IMR-90 (cell line): ENCODE results near the gene SPATA2L. TPM values are rescaled to one million over a fixed set of nuclear protein-coding genes. Genes with fewer than 3 reads are reported as not detected.

Experiments used
- ATAC-seq: fragments of 200-7000 bp; cut with Tn5 transposase; 2 replicates; pipeline ENCODE4 v1.9.1; 2020; ENCODE audit warnings: low read depth, mild to moderate bottlenecking, moderate library complexity
- Bru-seq: library from RNA; stranded (reverse); fragments of 400-500 nt; gene quantifications from one replicate; lab custom pipeline; 2021; lab: Mats Ljungman, UMichigan
- BruChase-seq, 2 experiments: library from RNA; stranded (reverse); fragments of 400-500 nt; gene quantifications; one replicate each; lab custom pipeline; 2021; lab: Mats Ljungman, UMichigan
- BruUV-seq: library from RNA; stranded (reverse); fragments of 400-500 nt; replicated peaks from 2 replicates; lab custom pipeline; 2021; lab: Mats Ljungman, UMichigan
- CTCF ChIA-PET: fragments of 300-600 bp; formaldehyde crosslinking; extraction: SDS; loops from one replicate; lab custom pipeline; 2021; ENCODE audit warnings: antibody characterized with exemption; lab: Yijun Ruan, JAX
- POLR2A ChIA-PET: fragments of 300-600 bp; sonication (Branson Sonifier 250); formaldehyde crosslinking; loops from one replicate; lab custom pipeline; 2022; ENCODE audit warnings: antibody characterized with exemption; ENCODE audit not compliant: unreplicated experiment; lab: Charles Lee
- DNase-seq: peaks from one replicate; pipeline ENCODE4 v3.0.0; 2013
- H2AFZ ChIP-seq: replicated peaks from 2 replicates; pipeline ENCODE3; 2013; ENCODE audit warnings: low read length, mild to moderate bottlenecking; ENCODE audit not compliant: poor library complexity
- H2AK5ac ChIP-seq: 2 replicates; pipeline ENCODE4 v1.6.1; 2013; ENCODE audit warnings: low read depth, low read length, inconsistent platforms
- H2AK9ac ChIP-seq: replicated peaks from 2 replicates; pipeline ENCODE3; 2013; ENCODE audit warnings: mild to moderate bottlenecking, low read depth, low read length, moderate library complexity; ENCODE audit not compliant: poor library complexity
- H2BK120ac ChIP-seq: 2 replicates; pipeline ENCODE4 v1.6.1; 2013; ENCODE audit warnings: low read depth, low read length, inconsistent platforms
- H2BK15ac ChIP-seq: 3 replicates; pipeline ENCODE4 v1.6.1; 2013; ENCODE audit warnings: low read depth, low read length, inconsistent platforms
- H2BK20ac ChIP-seq: 2 replicates; pipeline ENCODE4 v1.6.1; 2013; ENCODE audit warnings: low read depth, mild to moderate bottlenecking, inconsistent platforms, low read length, moderate library complexity
- H2BK5ac ChIP-seq: 2 replicates; pipeline ENCODE4 v1.6.1; 2013; ENCODE audit warnings: mild to moderate bottlenecking, low read depth, low read length, inconsistent platforms; ENCODE audit not compliant: poor library complexity, severe bottlenecking
- H3K14ac ChIP-seq: replicated peaks from 2 replicates; pipeline ENCODE4 v1.6.1; 2013; ENCODE audit warnings: low read depth, low read length, inconsistent platforms
- H3K18ac ChIP-seq: 2 replicates; pipeline ENCODE4 v1.6.1; 2013; ENCODE audit warnings: low read depth, low read length, control low read depth
- H3K23ac ChIP-seq: 2 replicates; pipeline ENCODE4 v1.6.1; 2013; ENCODE audit warnings: low read depth, low read length, inconsistent platforms
- H3K27ac ChIP-seq: 2 replicates; pipeline ENCODE4 v1.5.1; 2013; ENCODE audit warnings: mild to moderate bottlenecking, control low read depth, low read length; ENCODE audit not compliant: insufficient read depth
- H3K27me3 ChIP-seq: 2 replicates; pipeline ENCODE4 v1.6.1; 2013; ENCODE audit warnings: low read length; ENCODE audit not compliant: control insufficient read depth, insufficient read depth
- H3K36me3 ChIP-seq: 2 replicates; pipeline ENCODE4 v1.6.1; 2013; ENCODE audit warnings: low read length, mixed read lengths; ENCODE audit not compliant: control insufficient read depth, insufficient read depth
- H3K4ac ChIP-seq: 2 replicates; pipeline ENCODE4 v1.6.1; 2013; ENCODE audit warnings: low read depth, low read length, inconsistent platforms
- H3K4me1 ChIP-seq: 2 replicates; pipeline ENCODE4 v1.6.1; 2013; ENCODE audit warnings: low read length, mixed read lengths; ENCODE audit not compliant: control insufficient read depth, insufficient read depth
- H3K4me2 ChIP-seq: 2 replicates; pipeline ENCODE4 v1.6.1; 2013; ENCODE audit warnings: low read depth, mild to moderate bottlenecking, control low read depth, low read length, moderate library complexity
- H3K4me3 ChIP-seq: 2 replicates; pipeline ENCODE4 v1.5.1; 2013; ENCODE audit warnings: low read depth, mild to moderate bottlenecking, control low read depth, low read length, moderate library complexity; ENCODE audit not compliant: insufficient read depth
- H3K56ac ChIP-seq: 2 replicates; pipeline ENCODE4 v1.6.1; 2013; ENCODE audit warnings: low read length, inconsistent platforms; ENCODE audit not compliant: insufficient read depth; ENCODE audit errors: extremely low read depth
- H3K79me1 ChIP-seq, 2 experiments: 2 replicates each; pipeline ENCODE4 v1.6.1; 2013; ENCODE audit warnings: low read length in 2 of 2, inconsistent platforms in 1 of 2, low read depth in 1 of 2
- H3K9ac ChIP-seq: 2 replicates; pipeline ENCODE4 v1.6.1; 2013; ENCODE audit warnings: low read depth, low read length, control low read depth
- H3K9me1 ChIP-seq: 2 replicates; pipeline ENCODE4 v1.6.1; 2013; ENCODE audit warnings: low read length, inconsistent platforms; ENCODE audit not compliant: insufficient read depth
- H3K9me3 ChIP-seq: 2 replicates; pipeline ENCODE4 v1.6.1; 2013; ENCODE audit warnings: low read length; ENCODE audit not compliant: control insufficient read depth, insufficient read depth
- H4K20me1 ChIP-seq: 2 replicates; pipeline ENCODE4 v1.6.1; 2013; ENCODE audit warnings: low read length, inconsistent platforms; ENCODE audit not compliant: insufficient read depth
- H4K5ac ChIP-seq: 2 replicates; pipeline ENCODE4 v1.6.1; 2013; ENCODE audit warnings: mild to moderate bottlenecking, low read depth, low read length, control low read depth
- H4K8ac ChIP-seq, 2 experiments: 2 replicates each; pipeline ENCODE4 v1.6.1; 2013; ENCODE audit warnings: low read depth in 2 of 2, low read length in 2 of 2, control low read depth in 1 of 2, inconsistent platforms in 1 of 2
- H4K91ac ChIP-seq: 2 replicates; pipeline ENCODE4 v1.6.1; 2013; ENCODE audit warnings: low read depth, low read length, inconsistent platforms; ENCODE audit not compliant: insufficient read depth
- CHD1 ChIP-seq: IDR thresholded peaks from 2 replicates; pipeline ENCODE4 v1.6.1; 2012; ENCODE audit warnings: low read depth, low read length, improper control_type of control experiment
- MAZ ChIP-seq: IDR thresholded peaks from 2 replicates; pipeline ENCODE4 v1.6.1; 2012; ENCODE audit warnings: low read depth, mild to moderate bottlenecking, low read length, improper control_type of control experiment, moderate library complexity, borderline replicate concordance
- MXI1 ChIP-seq: IDR thresholded peaks from 2 replicates; pipeline ENCODE4 v1.6.1; 2012; ENCODE audit warnings: low read depth, mild to moderate bottlenecking, low read length, moderate library complexity, borderline replicate concordance
- POLR2A ChIP-seq: IDR thresholded peaks from 2 replicates; pipeline ENCODE4 v1.6.1; 2012; ENCODE audit warnings: mild to moderate bottlenecking, low read depth, low read length
- RFX5 ChIP-seq: IDR thresholded peaks from 2 replicates; pipeline ENCODE4 v1.8.0; 2012; ENCODE audit warnings: low read depth, mild to moderate bottlenecking, low read length, moderate library complexity
- SMC3 ChIP-seq: fragments of 150-350 bp; IDR thresholded peaks from 2 replicates; pipeline ENCODE4 v1.6.1; 2016; ENCODE audit warnings: low read depth, mild to moderate bottlenecking, antibody characterized with exemption, low read length, moderate library complexity
- WGBS, 2 experiments: methylation state at CpG; one replicate each; pipeline versions ENCODE4 v1.1.5 to v1.1.7; 2013; ENCODE audit warnings: missing lambda C conversion rate in 2 of 2; ENCODE audit not compliant: insufficient read length in 1 of 2; ENCODE audit errors: extremely low coverage in 2 of 2; 5-methylcytosine and 5-hydroxymethylcytosine counted together
- dilution Hi-C: fragments of 300-500 bp; cut with HindIII; formaldehyde crosslinking; loops from one replicate; pipeline ENCODE4 v1.14.3; 2018; ENCODE audit warnings: low sequenced_read_pairs; ENCODE audit not compliant: unreplicated experiment
- in situ Hi-C: fragments of 300-500 bp; cut with MboI; formaldehyde crosslinking; loops from 3 replicates; pipeline ENCODE4 v1.14.3; 2019; ENCODE audit warnings: low sequenced_read_pairs, inconsistent platforms, mixed read lengths
- intact Hi-C: fragments of 100-400 bp; cut with micrococcal nuclease; formaldehyde crosslinking; loops from 2 replicates; pipeline ENCODE4 v1.10.0; 2022
- long read RNA-seq: library from polyadenylated mRNA; unstranded; transcript quantifications from one replicate; pipeline ENCODE4 v2.0.0, GENCODE V29; 2021; ENCODE audit not compliant: unreplicated experiment
- polyA plus RNA-seq, 3 experiments: library from polyadenylated mRNA; depleted of rRNA; stranded (reverse); fragments of >200 nt; gene quantifications; 2 replicates each; pipeline ENCODE4 v1.2.3, GENCODE V29; 2012; ENCODE audit warnings: low replicate concordance in 1 of 3
- total RNA-seq: library from RNA; depleted of rRNA; stranded (reverse); fragments of >200 nt; gene quantifications from 2 replicates; pipeline ENCODE4 v1.2.3, GENCODE V29; 2012; rRNA removed
- TF ChIP-seq, protein P1 (sequence below): conservative IDR thresholded peaks from 2 replicates; pipeline ENCODE4 v1.5.1; 2012; ENCODE audit warnings: mild to moderate bottlenecking, low read depth, low read length, improper control_type of control experiment

Gene SPATA2L, protein sequence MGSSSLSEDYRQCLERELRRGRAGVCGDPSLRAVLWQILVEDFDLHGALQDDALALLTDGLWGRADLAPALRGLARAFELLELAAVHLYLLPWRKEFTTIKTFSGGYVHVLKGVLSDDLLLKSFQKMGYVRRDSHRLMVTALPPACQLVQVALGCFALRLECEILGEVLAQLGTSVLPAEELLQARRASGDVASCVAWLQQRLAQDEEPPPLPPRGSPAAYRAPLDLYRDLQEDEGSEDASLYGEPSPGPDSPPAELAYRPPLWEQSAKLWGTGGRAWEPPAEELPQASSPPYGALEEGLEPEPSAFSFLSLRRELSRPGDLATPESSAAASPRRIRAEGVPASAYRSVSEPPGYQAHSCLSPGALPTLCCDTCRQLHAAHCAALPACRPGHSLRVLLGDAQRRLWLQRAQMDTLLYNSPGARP
- total RNA-seq (4.8 and 5.0 TPM in 2 replicates), polyA plus RNA-seq (2012; rRNA removed) (6.9 and 8.8 TPM in 2 replicates), Bru-seq, nascent RNA (percentile 42 among the genes with signal in this experiment), BruChase-seq, experiment 1, labeled RNA remaining after a 6-hour chase (percentile 46 among the genes with signal in this experiment), BruChase-seq, experiment 2, labeled RNA remaining after a 2-hour chase (percentile 46 among the genes with signal in this experiment)
- 11.7 and 14.7 TPM in 2 replicates for polyA plus RNA-seq (2012; cell fraction: cytosol; rRNA removed)
- polyA plus RNA-seq (2012; cell fraction: nucleus; rRNA removed; ENCODE audit: low replicate concordance): 5.4 and 20.5 TPM in 2 replicates
- long read RNA-seq, transcript SPATA2L-201 (3 exons, 2,335 nt): major isoform, 9 of 20 reads
- long read RNA-seq, partial matches to known transcripts: 1 of 20 reads
- long read RNA-seq, other reads (novel, unspliced or antisense): 8 of 20 reads

DNA sequence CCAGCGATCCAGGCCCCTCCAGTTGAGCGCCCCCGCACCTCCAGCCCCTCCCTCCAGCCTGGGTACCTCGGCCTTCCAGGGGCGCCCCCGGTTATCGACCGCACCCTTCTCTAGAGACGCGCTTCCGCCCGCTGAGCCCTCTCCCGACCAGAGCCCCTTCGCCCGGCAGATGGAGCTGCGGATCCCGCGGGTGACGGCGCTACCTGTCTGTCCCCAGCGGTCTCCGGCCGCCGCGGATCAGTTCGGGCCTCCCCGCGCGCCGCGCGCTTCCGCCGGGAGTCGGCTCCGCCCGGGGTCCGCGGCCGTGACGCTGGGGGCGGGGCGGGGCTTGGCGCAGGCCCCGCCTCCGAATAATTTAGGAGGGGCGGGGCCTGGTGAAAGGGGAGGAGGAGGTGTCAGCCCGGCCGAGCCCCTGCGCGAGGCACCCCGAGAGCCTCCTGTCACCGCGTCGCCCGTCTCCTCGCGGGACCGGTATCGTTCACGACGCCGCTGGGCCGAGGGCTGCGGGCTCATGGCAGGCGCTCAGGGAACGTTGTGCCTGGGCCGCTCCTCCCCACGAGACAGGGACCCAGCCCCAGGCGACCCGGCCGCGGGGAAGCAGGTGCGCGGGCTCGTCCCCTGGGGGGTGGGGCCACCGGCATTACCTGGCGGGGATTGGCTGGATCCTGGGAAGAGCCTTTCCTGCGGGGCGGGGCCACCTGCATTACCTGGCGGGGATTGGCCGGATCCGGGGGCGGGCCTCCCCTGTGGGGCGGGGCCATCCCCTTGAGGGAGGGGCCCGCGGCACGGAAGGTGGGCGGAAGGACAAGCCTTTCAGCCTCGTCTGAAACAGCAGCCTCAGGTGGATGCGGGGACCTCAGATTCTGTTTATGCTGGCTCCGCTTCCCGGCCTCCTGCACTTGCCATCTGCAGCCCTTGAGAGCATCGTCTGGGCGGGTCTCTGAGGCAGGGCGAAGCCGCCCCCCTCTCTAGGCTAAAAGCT is at the start of gene SPATA2L:
SPATA2L (minus strand) TSS at position 281 of the 982 bp plus-strand sequence. CDS start 473 bp downstream, outside the sequence.
- Histone ChIP-seq H2AFZ (peak within 1 kb of the TSS; percentile 99), H2AK9ac (peak within 1 kb of the TSS; percentile 95)

More for the DNA sequence above, at the start of gene SPATA2L:
- peak within 1 kb of the TSS; percentile 35 for H2BK5ac ChIP-seq
- peak; percentile 65 for DNase-seq
- H2BK20ac ChIP-seq: no peak within 1 kb of the TSS
- POLR2A ChIA-PET: no interaction called here
- H3K79me1 ChIP-seq: peaks cover 5 to 20% of the 10 kb centered on the region in 2 experiments; a peak in 2 of 4 replicates
- peaks cover 11% of the 10 kb centered on the region for H3K4me1 ChIP-seq
- no peak within 1 kb of the TSS for H2BK15ac ChIP-seq
- no peak within 1 kb of the TSS for H2BK120ac ChIP-seq
- in situ Hi-C loops (no loop called here), intact Hi-C loops (loop anchor here (2.0 kb wide), 2 partner anchors 91 to 159 kb away; no protein-coding TSS in a partner anchor), dilution Hi-C loops (no loop called here)
- H3K9me3 ChIP-seq: no peaks in the 10 kb centered on the region
- peak within 1 kb of the TSS in 1 of 2 experiments; percentile 71; a peak in 1 of 4 replicates for H4K8ac ChIP-seq
- peak; percentile 80 for ATAC-seq
- H3K14ac ChIP-seq: peak within 1 kb of the TSS; percentile 10; the same call in 1 of the 2 replicates
- peak within 1 kb of the TSS; percentile 41; the same call in 1 of the 2 replicates for H3K4ac ChIP-seq
- peak within 1 kb of the TSS; percentile 100 for H3K4me2 ChIP-seq
- H3K4me3 ChIP-seq: peak within 1 kb of the TSS; percentile 100
- CTCF ChIA-PET: interaction anchor here (3.2 kb wide), 1 partner anchor 159 kb away, joined by 19 read pairs; no protein-coding TSS in a partner anchor
- H3K36me3 ChIP-seq: peaks cover 9% of the 10 kb centered on the region; the same call in 1 of the 2 replicates
- H3K18ac ChIP-seq: 0 out of 2 replicates have a peak within 1 kb of the TSS, but pooled peaks have one; percentile 63
- H3K56ac ChIP-seq: no peak within 1 kb of the TSS
- no peak within 1 kb of the TSS for H3K23ac ChIP-seq
- 5% methylated on average over 22 of the region's 97 CpGs; no CpG with 5 or more reads in 1 of the 2 experiments for WGBS, 2 experiments
- H4K5ac ChIP-seq: no peak within 1 kb of the TSS; the same call in 1 of the 2 replicates
- no peak within 1 kb of the TSS for H4K91ac ChIP-seq
- H2AK5ac ChIP-seq: peak within 1 kb of the TSS; percentile 86
- peak within 1 kb of the TSS; percentile 64; the same call in 1 of the 2 replicates for H3K27ac ChIP-seq
- H4K20me1 ChIP-seq: peaks cover 21% of the 10 kb centered on the region
- no TSS peak for BruUV-seq
- no peaks in the 10 kb centered on the region for H3K9me1 ChIP-seq
- H3K27me3 ChIP-seq: no peaks in the 10 kb centered on the region
- TF ChIP-seq RFX5 (no peak), CHD1 (no peak), SMC3 (0 out of 2 replicates have a peak, but pooled peaks have one; percentile 14), POLR2A (peak; percentile 78), MXI1 (0 out of 2 replicates have a peak, but pooled peaks have one; percentile 24), MAZ (peak; percentile 57; the same call in 1 of the 2 replicates)
- TF ChIP-seq, protein P1, sequence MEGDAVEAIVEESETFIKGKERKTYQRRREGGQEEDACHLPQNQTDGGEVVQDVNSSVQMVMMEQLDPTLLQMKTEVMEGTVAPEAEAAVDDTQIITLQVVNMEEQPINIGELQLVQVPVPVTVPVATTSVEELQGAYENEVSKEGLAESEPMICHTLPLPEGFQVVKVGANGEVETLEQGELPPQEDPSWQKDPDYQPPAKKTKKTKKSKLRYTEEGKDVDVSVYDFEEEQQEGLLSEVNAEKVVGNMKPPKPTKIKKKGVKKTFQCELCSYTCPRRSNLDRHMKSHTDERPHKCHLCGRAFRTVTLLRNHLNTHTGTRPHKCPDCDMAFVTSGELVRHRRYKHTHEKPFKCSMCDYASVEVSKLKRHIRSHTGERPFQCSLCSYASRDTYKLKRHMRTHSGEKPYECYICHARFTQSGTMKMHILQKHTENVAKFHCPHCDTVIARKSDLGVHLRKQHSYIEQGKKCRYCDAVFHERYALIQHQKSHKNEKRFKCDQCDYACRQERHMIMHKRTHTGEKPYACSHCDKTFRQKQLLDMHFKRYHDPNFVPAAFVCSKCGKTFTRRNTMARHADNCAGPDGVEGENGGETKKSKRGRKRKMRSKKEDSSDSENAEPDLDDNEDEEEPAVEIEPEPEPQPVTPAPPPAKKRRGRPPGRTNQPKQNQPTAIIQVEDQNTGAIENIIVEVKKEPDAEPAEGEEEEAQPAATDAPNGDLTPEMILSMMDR: peak; percentile 27
- H3K9ac ChIP-seq: peak within 1 kb of the TSS; percentile 89
